HepG2 (cell line): Measurements from ENCODE around the gene ZNF557. TPM values are rescaled to one million over a fixed set of nuclear protein-coding genes. Genes with fewer than 3 reads are reported as not detected.

Source experiments
- AGO2 ChIP-seq: fragments of 200-400 bp; formaldehyde crosslinking; optimal IDR thresholded peaks from 2 replicates; pipeline ENCODE3; 2017; ENCODE audit warnings: mild to moderate bottlenecking, low read depth, low read length, moderate library complexity
- CTCF ChIP-seq: sonication (generic); formaldehyde crosslinking; IDR thresholded peaks from 2 replicates; pipeline ENCODE4 v1.5.0; 2020; ENCODE audit warnings: mild to moderate bottlenecking, missing genetic modification reagents, moderate library complexity
- DRAP1 ChIP-seq: IDR thresholded peaks from 2 replicates; pipeline ENCODE4 v1.6.1; 2016; ENCODE audit warnings: missing genetic modification reagents, missing compliant biosample characterization
- GMEB1 ChIP-seq: sonication (generic); formaldehyde crosslinking; IDR thresholded peaks from 2 replicates; pipeline ENCODE4 v1.5.1; 2020; ENCODE audit warnings: missing genetic modification reagents, mild to moderate bottlenecking, borderline replicate concordance
- HIVEP1 ChIP-seq: sonication (generic); formaldehyde crosslinking; IDR thresholded peaks from 2 replicates; pipeline ENCODE4 v1.4.0; 2020; ENCODE audit warnings: mild to moderate bottlenecking, missing genetic modification reagents
- HMG20B ChIP-seq: conservative IDR thresholded peaks from 2 replicates; pipeline ENCODE4 v1.6.1; 2016; ENCODE audit warnings: missing genetic modification reagents, missing compliant biosample characterization
- NFATC3 ChIP-seq: sonication (generic); formaldehyde crosslinking; IDR thresholded peaks from 2 replicates; pipeline ENCODE4 v1.5.1; 2020; ENCODE audit warnings: mild to moderate bottlenecking, missing genetic modification reagents
- ZBTB10 ChIP-seq: sonication (generic); formaldehyde crosslinking; IDR thresholded peaks from 2 replicates; pipeline ENCODE4 v1.4.0; 2020; ENCODE audit warnings: missing genetic modification reagents, borderline replicate concordance
- ZMAT5 ChIP-seq: sonication (generic); formaldehyde crosslinking; IDR thresholded peaks from 2 replicates; pipeline ENCODE4 v1.5.0; 2020; ENCODE audit warnings: mild to moderate bottlenecking, low read depth, missing genetic modification reagents, borderline replicate concordance
- ZNF30 ChIP-seq: sonication (generic); formaldehyde crosslinking; IDR thresholded peaks from 2 replicates; pipeline ENCODE4 v1.5.0; 2020; ENCODE audit warnings: mild to moderate bottlenecking, missing genetic modification reagents
- ZNF687 ChIP-seq: sonication (generic); formaldehyde crosslinking; IDR thresholded peaks from 2 replicates; pipeline ENCODE4 v1.5.1; 2020; ENCODE audit warnings: mild to moderate bottlenecking, missing genetic modification reagents, moderate library complexity
- polyA plus RNA-seq, 8 experiments: library from polyadenylated mRNA; depleted of rRNA in 3 of 8; stranded (reverse) in 7 of 8; unstranded in 1 of 8; fragments of >200 nt; fragmentation: Illumina TruSeq in 4 of 8; extraction: Trizol in 4 of 8; gene quantifications; 2 replicates each; pipeline versions ENCODE4 v1.2.1 to v1.2.3, GENCODE V29; 2011 to 2016; ENCODE audit warnings: low read depth in 4 of 8, missing spikeins in 1 of 8, mixed read lengths in 1 of 8; ENCODE audit not compliant: insufficient read depth in 1 of 8
- total RNA-seq, 5 experiments: library from RNA; depleted of rRNA; stranded (reverse); fragments of >200 nt; fragmentation: Illumina TruSeq; extraction: Trizol; gene quantifications; 2 replicates each; pipeline ENCODE4 v1.2.3, GENCODE V29; 2016; ENCODE audit warnings: low read depth in 1 of 5

ZNF557 gene
- total and polyA plus RNA-seq, 2 of the 13 experiments (the other 11 are each of a cell fraction or from before 2014, with no cell fraction given), result 2.1 to 7.8 TPM

- TF ChIP-seq ZBTB10 (no peak), ZNF30 (CRISPR knock-in tag) (no peak), ZMAT5 (CRISPR knock-in tag) (no peak), DRAP1 (CRISPR knock-in tag) (no peak; the same call in 1 of the 2 replicates), AGO2 (peak; percentile 66), ZNF687 (CRISPR knock-in tag) (peak; percentile 84), HIVEP1 (CRISPR knock-in tag) (peak; percentile 33; the same call in 1 of the 2 replicates), NFATC3 (CRISPR knock-in tag) (no peak), CTCF (CRISPR knock-in tag) (no peak), HMG20B (no peak), GMEB1 (CRISPR knock-in tag) (peak; percentile 68)
These were observed at the start of gene ZNF557 (continued) for GRCh38 chr19:7069042-7069903.
